RWPE2 (cell line): ENCODE data around the gene CCSER1.

Experiments used
- ATAC-seq: fragments of 200-7000 bp; cut with Tn5 transposase; 3 replicates; pipeline ENCODE4 v1.9.1; 2021; ENCODE audit warnings: low read depth
- DNase-seq: peaks from one replicate; pipeline ENCODE4 v3.0.0-alpha.2; 2020; ENCODE audit warnings: low spot score
- H3K27ac ChIP-seq: fragments of 450-650 bp; 2 replicates; pipeline ENCODE4 v1.5.1; 2017; ENCODE audit warnings: mild to moderate bottlenecking; ENCODE audit not compliant: poor library complexity, severe bottlenecking
- H3K27me3 ChIP-seq: fragments of 250-450 bp; sonication (Bioruptor Pico); 2 replicates; pipeline ENCODE4 v1.5.1; 2021; ENCODE audit warnings: mild to moderate bottlenecking, moderate library complexity; ENCODE audit not compliant: insufficient read depth, poor library complexity, severe bottlenecking
- H3K36me3 ChIP-seq: fragments of 250-450 bp; sonication (Bioruptor Pico); 2 replicates; pipeline ENCODE4 v1.5.1; 2020; ENCODE audit warnings: low read depth, mild to moderate bottlenecking, moderate library complexity
- H3K4me1 ChIP-seq: fragments of 250-450 bp; sonication (Bioruptor Pico); 2 replicates; pipeline ENCODE4 v1.5.1; 2021; ENCODE audit warnings: mild to moderate bottlenecking, moderate library complexity; ENCODE audit not compliant: insufficient read depth, poor library complexity, severe bottlenecking
- H3K4me3 ChIP-seq: fragments of 250-450 bp; sonication (Bioruptor Pico); 2 replicates; pipeline ENCODE4 v1.5.1; 2021; ENCODE audit warnings: mild to moderate bottlenecking, moderate library complexity; ENCODE audit not compliant: severe bottlenecking
- H3K9me3 ChIP-seq: fragments of 250-450 bp; sonication (Bioruptor Pico); 2 replicates; pipeline ENCODE4 v1.5.1; 2021; ENCODE audit warnings: mild to moderate bottlenecking, moderate library complexity; ENCODE audit not compliant: severe bottlenecking
- CTCF ChIP-seq: fragments of 450-650 bp; IDR thresholded peaks from one replicate; pipeline ENCODE4 v1.5.1; 2017; ENCODE audit warnings: mild to moderate bottlenecking, moderate library complexity; ENCODE audit not compliant: poor library complexity, severe bottlenecking

Gene CCSER1

GRCh38 chr4:91099666-91100065 lies 972.5 kb downstream of the CCSER1 start:
- no peaks in the 10 kb centered on the region for H3K36me3 ChIP-seq
- H3K4me3 ChIP-seq = no peak overlapping the region
- DNase-seq = no peak
- no peaks in the 10 kb centered on the region for H3K9me3 ChIP-seq
- no peaks in the 10 kb centered on the region for H3K4me1 ChIP-seq
- H3K27me3 ChIP-seq = no peaks in the 10 kb centered on the region
- no peak for TF ChIP-seq CTCF
- ATAC-seq = no peak
- no peak overlapping the region for H3K27ac ChIP-seq

- Histone ChIP-seq H3K27ac (no peak overlapping the region), H3K4me1 (no peaks in the 10 kb centered on the region), H3K9me3 (no peaks in the 10 kb centered on the region), H3K27me3 (no peaks in the 10 kb centered on the region), H3K4me3 (no peak overlapping the region), H3K36me3 (no peaks in the 10 kb centered on the region)
- no peak for DNase-seq
- no peak for TF ChIP-seq CTCF
- ATAC-seq = no peak
Measured at GRCh38 chr4:91108751-91109150, 981.6 kb downstream of the CCSER1 start.

GRCh38 chr4:91111556-91111955 lies 984.4 kb downstream of the CCSER1 start:
- Histone ChIP-seq H3K27ac (no peak overlapping the region), H3K36me3 (no peaks in the 10 kb centered on the region), H3K9me3 (no peaks in the 10 kb centered on the region), H3K27me3 (no peaks in the 10 kb centered on the region), H3K4me3 (no peak overlapping the region), H3K4me1 (no peaks in the 10 kb centered on the region)
- ATAC-seq (no peak), DNase-seq (no peak)
- TF ChIP-seq CTCF = no peak

GRCh38 chr4:91113130-91113706 lies 986.0 kb downstream of the CCSER1 start:
- Histone ChIP-seq H3K27me3 (no peaks in the 10 kb centered on the region), H3K36me3 (no peaks in the 10 kb centered on the region), H3K27ac (no peak overlapping the region), H3K9me3 (no peaks in the 10 kb centered on the region), H3K4me1 (no peaks in the 10 kb centered on the region), H3K4me3 (no peak overlapping the region)
- no peak for ATAC-seq
- no peak for DNase-seq
- peak; percentile 79 for TF ChIP-seq CTCF

- no peak overlapping the region for H3K4me3 ChIP-seq
- ATAC-seq (no peak), DNase-seq (no peak)
- no peaks in the 10 kb centered on the region for H3K36me3 ChIP-seq
- H3K27ac ChIP-seq = no peak overlapping the region
- no peaks in the 10 kb centered on the region for H3K9me3 ChIP-seq
- no peaks in the 10 kb centered on the region for H3K4me1 ChIP-seq
- TF ChIP-seq CTCF = no peak
- H3K27me3 ChIP-seq = no peaks in the 10 kb centered on the region
Measured at GRCh38 chr4:91114386-91114785, 987.2 kb downstream of the CCSER1 start.
